ENCODE data around the gene SLC1A4. TPM values are rescaled to one million over a fixed set of nuclear protein-coding genes. Genes with fewer than 3 reads are reported as not detected.

SLC1A4 gene
- total RNA-seq, 2 donors from 2014 or later, result 24.2 to 33.8 TPM

GRCh38 chr2:64951306-64951953, 37.8 kb upstream of the SLC1A4 start:
- H3K27ac ChIP-seq, result no peak overlapping the region
- DNase-seq (ENCODE audit: low spot score) (no peak), ATAC-seq (ENCODE audit: insufficient number of reproducible peaks, low FRiP score, low read depth) (no peak)
- no peak overlapping the region for H3K4me3 ChIP-seq
- H3K9me3 ChIP-seq, result no peaks in the 10 kb centered on the region
- no peak for TF ChIP-seq CTCF (IDR thresholded peaks at IDR 0.05)
- H3K27me3 ChIP-seq (replicated peaks; ENCODE audit: insufficient read depth), result no peaks in the 10 kb centered on the region
- no peaks in the 10 kb centered on the region for H3K36me3 ChIP-seq
- H3K4me1 ChIP-seq (ENCODE audit: control insufficient read depth in 1 of 2, low read depth in 2 of 2), result no peaks in the 10 kb centered on the region

GRCh38 chr2:64952096-64952495, 37.1 kb upstream of the SLC1A4 start:
- H3K27me3 ChIP-seq (replicated peaks; ENCODE audit: insufficient read depth), result no peaks in the 10 kb centered on the region
- DNase-seq (ENCODE audit: low spot score) (no peak), ATAC-seq (ENCODE audit: insufficient number of reproducible peaks, low FRiP score, low read depth) (no peak)
- H3K4me3 ChIP-seq, result no peak overlapping the region
- H3K36me3 ChIP-seq, result no peaks in the 10 kb centered on the region
- no peak for TF ChIP-seq CTCF (IDR thresholded peaks at IDR 0.05)
- H3K4me1 ChIP-seq (ENCODE audit: control insufficient read depth in 1 of 2, low read depth in 2 of 2), result no peaks in the 10 kb centered on the region
- no peaks in the 10 kb centered on the region for H3K9me3 ChIP-seq
- H3K27ac ChIP-seq, result no peak overlapping the region

GRCh38 chr2:64952511-64953482, 36.4 kb upstream of the SLC1A4 start:
- Histone ChIP-seq H3K36me3 (no peaks in the 10 kb centered on the region), H3K27me3 (replicated peaks; ENCODE audit: insufficient read depth) (no peaks in the 10 kb centered on the region), H3K9me3 (no peaks in the 10 kb centered on the region), H3K4me3 (no peak overlapping the region), H3K27ac (no peak overlapping the region), H3K4me1 (ENCODE audit: control insufficient read depth in 1 of 2, low read depth in 2 of 2) (no peaks in the 10 kb centered on the region)
- ATAC-seq (ENCODE audit: insufficient number of reproducible peaks, low FRiP score, low read depth) (no peak), DNase-seq (ENCODE audit: low spot score) (no peak)
- no peak for TF ChIP-seq CTCF (IDR thresholded peaks at IDR 0.05)

- no peaks in the 10 kb centered on the region for H3K27me3 ChIP-seq (replicated peaks; ENCODE audit: insufficient read depth)
- no peaks in the 10 kb centered on the region for H3K4me1 ChIP-seq (ENCODE audit: control insufficient read depth in 1 of 2, low read depth in 2 of 2)
- no peak overlapping the region for H3K27ac ChIP-seq
- no peak for TF ChIP-seq CTCF (IDR thresholded peaks at IDR 0.05)
- ATAC-seq (ENCODE audit: insufficient number of reproducible peaks, low FRiP score, low read depth), result no peak
- no peaks in the 10 kb centered on the region for H3K36me3 ChIP-seq
- H3K4me3 ChIP-seq, result no peak overlapping the region
- DNase-seq (ENCODE audit: low spot score), result no peak
- no peaks in the 10 kb centered on the region for H3K9me3 ChIP-seq
Measured at GRCh38 chr2:64955467-64955866, 33.7 kb upstream of the SLC1A4 start.

GRCh38 chr2:64957109-64957903, 31.9 kb upstream of the SLC1A4 start:
- H3K4me1 ChIP-seq (ENCODE audit: control insufficient read depth in 1 of 2, low read depth in 2 of 2), result no peaks in the 10 kb centered on the region
- no peak for DNase-seq (ENCODE audit: low spot score)
- no peak for TF ChIP-seq CTCF (IDR thresholded peaks at IDR 0.05)
- no peak overlapping the region for H3K4me3 ChIP-seq
- H3K36me3 ChIP-seq, result no peaks in the 10 kb centered on the region
- H3K27ac ChIP-seq, result no peak overlapping the region
- no peaks in the 10 kb centered on the region for H3K27me3 ChIP-seq (replicated peaks; ENCODE audit: insufficient read depth)
- H3K9me3 ChIP-seq, result no peaks in the 10 kb centered on the region
- no peak for ATAC-seq (ENCODE audit: insufficient number of reproducible peaks, low FRiP score, low read depth)
